Suppressor macrophage (primary cell): ENCODE data around the gene CENPP.

Experiments
- DNase-seq, 4 experiments: peaks; one replicate each; pipeline ENCODE4 v3.0.0-alpha.2; 2020 to 2022

The CENPP gene

DNA sequence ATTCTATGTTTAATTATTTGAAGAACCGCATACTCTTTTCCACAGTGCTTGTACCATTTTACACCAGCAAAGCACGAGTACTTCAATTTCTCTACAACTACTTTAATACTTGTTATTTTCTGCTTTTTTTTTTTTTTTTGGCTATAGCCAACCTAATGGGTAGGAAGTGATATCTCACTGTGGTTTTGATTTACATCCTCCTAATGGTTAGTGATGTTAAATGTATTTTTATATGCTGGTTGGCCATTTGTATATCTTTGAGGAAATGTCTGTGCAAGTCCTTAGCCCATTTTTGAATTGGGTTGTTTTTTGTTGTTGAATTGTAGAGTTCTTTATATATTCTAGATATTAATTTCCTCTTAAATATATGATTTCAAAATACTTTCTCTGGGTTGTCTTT, 56.0 kb downstream of the CENPP start:
- no peak for DNase-seq

DNA sequence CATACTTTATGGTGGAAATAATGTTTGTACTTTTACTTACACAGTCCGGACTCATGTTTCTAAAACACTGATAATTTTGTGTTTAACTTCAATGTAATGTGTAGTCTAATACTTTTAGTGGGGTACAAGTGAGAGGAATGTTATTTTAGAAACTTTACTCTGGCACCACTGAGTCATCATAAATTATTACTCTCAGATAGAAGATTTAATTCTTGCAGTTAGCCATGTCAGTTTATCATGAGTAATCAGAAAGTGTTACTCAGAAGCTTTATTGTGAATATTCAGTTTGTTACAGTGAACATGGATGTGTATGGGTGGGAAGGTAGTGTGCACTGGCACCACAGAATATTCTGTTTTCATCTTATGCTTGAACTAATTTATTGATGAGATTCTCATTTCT, 58.6 kb downstream of the CENPP start:
- no peak for DNase-seq

DNA sequence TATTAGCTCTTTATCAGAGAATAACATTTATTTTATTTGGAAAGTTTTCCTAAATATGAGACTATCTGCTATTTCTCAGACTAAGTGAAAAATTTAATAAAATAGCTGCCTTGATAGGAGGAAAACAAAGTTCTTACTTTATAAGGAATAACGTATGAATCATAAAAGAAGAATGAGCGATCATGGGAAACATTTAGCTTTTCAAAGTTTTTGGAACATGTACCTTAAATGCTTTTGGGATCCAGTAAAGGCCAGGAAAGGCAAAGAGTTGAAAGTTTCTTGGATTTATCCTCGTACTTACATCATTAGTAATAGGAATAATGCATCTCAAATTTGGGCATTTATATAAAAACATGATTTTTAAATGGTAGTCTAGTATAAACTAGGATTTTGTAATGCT, 59.2 kb downstream of the CENPP start:
- no peak for DNase-seq

DNA sequence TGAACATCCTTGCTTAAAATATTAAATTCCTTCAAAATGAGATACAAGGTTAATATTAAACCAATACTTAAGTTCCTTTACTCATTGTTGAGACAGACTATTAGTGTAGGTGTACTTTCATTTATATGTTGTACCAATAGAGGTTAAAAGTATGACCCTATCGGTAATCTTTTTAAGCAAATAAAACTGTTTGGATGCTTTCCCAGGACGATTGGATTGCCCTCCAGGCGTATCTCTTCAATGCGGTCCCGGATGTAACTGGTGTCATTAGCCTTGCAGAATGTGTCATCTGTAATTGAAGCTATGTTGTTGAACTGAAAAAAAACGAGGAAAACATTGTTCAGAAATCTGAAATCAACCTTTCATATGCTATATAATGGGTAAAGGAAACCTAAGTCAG, 59.7 kb downstream of the CENPP start:
- DNase-seq = no peak

DNA sequence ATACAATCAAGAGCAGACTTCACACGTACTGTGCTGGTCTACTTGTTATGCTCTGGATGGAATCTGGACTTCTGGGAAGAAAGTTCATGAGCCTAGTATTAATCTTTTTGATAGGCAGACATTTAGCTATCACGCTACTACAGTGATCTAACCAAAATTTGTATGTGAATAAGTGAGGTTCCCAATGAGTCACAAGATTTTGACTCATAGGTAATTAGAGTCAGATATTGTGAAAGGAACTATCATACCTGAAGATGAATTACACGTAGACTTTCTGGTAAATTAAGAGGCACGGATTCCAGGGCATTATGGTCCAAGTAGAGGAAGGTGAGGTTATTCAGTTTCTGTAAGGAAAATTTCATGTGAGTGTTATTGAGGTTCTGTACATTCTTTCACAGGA, 60.2 kb downstream of the CENPP start:
- DNase-seq = no peak

DNA sequence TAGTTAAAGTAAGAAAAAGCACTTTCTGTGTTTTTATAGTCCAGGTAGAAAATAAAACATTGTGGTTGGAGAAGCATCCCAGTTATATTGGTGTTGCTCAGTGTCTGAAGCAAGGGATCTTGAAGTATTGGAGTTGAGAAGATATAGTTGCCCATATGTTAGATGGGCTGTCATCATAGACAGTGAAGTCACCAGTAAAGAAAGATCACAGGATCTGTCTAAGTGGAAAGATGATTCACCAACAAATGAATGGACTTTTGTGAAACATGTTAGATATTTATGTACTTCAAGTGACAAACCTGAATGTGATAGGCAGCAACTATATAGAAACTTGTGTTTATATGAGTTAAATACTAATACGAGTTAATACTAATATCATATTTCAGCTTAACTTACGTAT, 66.9 kb downstream of the CENPP start:
- peak in 2 of 4 experiments; percentile 20 to 31 for DNase-seq

DNA sequence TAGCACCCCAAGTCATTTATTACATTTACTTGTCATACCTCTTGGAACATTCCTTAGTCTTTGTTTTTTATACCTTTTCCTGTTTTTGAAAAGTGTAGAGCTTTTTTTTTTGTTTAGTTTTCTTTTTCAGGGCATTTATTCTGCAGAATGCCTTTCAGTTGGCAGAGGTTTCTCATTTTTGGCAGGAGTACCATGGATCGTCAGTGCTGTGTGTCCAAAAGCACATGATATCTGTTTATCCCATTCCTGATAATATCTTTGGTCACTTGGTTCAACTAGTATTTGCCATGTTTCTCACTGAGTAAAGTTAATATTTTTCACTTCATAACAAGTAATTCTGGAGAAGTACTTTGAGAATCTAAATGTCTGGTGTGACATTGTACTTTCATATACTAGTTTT, 67.9 kb downstream of the CENPP start:
- no peak for DNase-seq

DNA sequence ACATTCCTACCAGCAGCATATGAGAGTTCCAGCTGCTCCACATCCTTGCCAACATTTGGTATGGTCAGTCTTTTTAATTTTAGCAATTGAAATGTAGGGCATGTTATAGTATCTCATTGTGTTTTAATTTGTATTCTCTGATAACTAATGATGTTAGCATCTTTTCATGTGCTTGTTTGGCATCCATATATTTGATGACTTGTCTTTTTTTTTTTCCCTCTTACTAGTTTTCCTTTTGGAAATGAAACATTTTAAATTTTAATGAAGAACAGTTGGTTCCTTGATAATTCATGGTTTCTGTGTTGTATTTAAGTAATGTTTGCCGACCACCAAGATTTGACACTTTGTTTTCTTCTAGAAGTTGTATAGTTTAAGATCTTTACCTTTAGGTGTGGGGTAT, 69.9 kb downstream of the CENPP start:
- DNase-seq = no peak

DNA sequence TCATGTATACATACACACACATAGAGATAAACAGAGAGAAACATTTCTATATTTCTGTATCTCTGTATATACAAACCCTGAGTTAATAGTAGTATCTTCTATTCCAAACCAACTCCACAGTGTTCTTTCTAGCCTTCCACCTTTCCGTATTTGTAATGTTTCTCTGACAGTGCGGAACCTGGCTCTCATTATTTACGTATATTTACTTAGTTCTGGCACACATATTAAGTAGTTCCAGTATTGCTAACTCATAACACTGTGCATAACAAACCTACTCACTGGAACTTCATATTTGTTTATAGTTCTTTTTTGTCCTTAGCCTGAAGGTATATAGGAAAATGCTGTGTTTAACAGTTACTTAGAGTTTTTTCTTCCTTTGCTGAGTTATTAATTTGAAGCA, 72.1 kb downstream of the CENPP start:
- no peak for DNase-seq

DNA sequence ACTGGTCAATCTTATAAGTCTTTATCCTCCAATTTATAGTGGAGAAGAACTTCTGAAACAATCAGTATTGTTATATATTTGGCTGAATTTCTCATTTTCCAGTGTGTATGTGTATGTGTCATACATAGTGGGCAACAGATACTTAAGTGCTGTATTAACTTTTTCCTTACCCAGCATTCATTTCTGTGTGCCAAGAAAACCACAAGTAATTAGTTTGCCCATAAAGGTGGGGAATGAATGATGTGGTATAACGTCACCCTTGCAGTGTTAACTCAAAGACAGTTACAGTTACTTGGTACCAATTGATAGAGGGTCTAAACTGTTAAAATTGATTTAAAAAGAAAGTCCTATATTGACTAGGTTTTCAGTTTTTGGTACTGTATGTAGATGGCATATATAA, 76.6 kb downstream of the CENPP start:
- no peak for DNase-seq

DNA sequence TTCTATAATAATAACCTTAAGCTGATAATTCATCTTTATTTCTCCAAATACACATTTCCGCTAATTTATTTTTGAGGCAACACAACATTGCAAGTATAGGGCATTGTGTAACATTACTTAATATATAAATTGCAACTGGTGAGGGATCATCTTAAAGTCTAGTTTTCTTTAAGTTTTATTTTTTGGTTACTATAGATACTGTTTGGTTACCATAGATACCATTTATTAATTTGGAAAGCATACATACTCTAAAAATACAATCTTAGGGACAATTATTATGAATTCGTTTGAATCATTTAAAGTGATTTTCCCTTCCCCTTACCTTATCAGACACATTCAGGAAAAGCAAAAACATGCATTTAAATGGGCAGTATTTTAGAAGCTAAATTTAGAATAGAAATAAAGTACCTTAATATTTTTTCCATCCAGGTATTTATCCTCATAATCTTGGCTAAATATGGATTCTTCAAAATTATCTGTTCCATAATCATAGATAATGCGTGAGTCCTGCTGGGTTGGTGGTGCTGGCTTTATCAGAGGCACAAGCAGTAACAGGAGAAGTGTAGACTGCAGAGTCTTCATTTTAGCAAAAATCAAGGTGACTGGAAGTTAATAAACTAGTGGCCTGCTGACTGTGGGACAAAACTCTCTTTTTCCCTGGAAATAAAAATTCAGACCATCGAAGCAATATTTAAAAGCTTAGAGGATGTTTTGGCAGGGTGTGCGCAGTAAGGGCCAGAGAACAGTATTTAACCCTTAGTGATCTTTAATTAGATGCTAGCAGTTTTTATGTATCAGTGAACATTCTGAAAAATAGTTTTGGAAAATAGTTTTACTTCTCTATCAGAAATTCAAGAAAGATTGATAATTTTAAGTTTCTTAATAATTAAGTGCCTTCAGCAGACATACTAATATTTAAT, 77.3 kb downstream of the CENPP start:
- no peak for DNase-seq

DNA sequence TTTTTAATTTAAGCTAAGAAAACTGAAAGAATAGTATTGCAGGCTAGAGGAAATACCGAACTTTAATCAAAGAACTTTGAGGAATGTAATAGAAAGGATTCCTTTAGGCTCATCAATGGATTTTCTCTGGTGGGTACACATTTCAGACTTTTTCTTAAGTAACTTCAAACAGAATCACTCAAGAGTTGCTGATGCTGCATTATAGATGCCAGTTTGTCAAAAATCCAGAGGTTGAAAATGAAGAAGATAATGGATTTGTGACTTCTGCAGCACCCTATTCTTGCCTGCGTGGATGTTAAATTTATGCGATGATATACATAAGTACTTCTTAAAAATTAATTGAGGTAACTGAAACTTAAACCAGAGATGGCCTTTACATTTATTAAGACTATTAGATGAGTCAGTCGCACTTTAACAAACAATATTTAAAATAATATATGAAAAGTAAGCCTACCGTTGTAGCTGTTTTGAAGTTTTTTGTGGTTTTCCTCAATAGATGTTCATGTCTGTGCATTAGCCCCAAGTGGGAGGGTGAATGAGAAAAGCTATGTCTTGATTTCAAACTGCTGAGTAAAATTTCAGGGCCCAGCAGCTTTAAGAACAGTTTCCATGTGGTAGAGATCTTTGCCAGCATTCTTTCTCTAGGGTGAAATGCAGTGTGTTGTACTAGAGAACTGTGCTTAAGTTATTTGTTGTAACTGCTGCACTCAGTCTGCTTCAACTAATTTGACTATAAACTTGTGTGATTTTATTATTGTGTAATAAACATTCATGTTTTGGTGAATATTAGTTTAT, 78.5 kb downstream of the CENPP start, which contains the start of gene OGN:
Gene OGN, minus strand, starts transcription at position 537 of the 795 bp plus-strand sequence. CDS start 1,171 bp downstream, outside the sequence.
- DNase-seq = no peak

DNA sequence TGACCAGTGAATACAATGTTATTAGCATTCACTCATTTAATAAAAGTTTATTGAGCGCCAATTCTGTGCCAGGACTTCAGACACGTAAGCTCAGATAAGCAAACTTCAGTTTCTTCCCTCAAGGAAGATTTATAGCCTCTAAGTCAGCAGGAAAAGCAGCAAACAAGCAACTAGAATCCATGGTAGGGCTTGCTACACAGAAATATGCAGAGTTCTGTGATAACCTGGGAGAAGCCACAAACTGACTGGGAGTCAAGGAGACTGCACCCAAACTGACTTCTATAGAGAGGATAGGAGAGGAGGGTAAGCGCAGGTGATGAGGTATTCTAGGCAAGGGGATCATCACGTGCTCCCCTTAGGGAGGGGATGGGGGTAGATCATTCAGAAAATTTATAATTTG, 80.1 kb downstream of the CENPP start:
- DNase-seq = no peak

DNA sequence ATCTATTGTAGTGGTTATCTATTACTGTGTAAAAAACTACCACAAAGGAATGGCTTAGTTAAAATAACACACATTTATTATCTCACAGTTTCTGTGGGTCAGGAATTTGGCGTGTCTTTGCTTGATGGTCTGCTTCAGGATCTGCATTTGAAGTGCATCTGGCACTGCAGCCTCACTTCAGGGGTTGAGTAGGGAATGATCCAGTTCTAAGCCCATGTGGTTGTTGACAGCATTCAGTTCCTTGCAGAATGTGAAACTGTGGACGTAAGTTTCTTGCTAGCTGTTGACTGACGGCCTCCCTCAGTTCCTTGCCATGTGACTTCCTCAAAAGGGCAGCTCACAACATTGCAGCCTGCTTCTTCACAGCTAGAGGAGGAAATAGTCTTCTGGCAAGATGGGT, 80.7 kb downstream of the CENPP start:
- peak; percentile 82 to 92 (median 90) for DNase-seq

DNA sequence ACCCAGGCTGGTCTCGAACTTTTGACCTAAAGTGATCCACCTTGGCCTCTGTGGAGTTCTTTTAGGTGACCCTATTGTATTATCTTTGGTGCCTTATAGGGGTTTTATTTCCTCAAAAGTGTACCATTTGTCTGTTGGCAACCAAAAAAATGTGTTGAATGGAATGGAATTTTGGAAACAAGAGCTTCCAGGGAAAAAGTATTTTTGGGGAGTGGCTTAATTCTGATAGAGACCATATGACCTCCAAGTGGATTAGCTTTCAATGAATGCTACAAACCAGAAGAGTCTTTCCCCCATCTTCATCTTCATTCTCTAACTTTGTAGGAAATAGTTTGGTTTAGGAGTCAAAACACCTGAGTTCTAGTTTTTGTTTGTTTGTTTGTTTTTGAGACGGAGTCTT, 82.1 kb downstream of the CENPP start:
- DNase-seq = no peak

DNA sequence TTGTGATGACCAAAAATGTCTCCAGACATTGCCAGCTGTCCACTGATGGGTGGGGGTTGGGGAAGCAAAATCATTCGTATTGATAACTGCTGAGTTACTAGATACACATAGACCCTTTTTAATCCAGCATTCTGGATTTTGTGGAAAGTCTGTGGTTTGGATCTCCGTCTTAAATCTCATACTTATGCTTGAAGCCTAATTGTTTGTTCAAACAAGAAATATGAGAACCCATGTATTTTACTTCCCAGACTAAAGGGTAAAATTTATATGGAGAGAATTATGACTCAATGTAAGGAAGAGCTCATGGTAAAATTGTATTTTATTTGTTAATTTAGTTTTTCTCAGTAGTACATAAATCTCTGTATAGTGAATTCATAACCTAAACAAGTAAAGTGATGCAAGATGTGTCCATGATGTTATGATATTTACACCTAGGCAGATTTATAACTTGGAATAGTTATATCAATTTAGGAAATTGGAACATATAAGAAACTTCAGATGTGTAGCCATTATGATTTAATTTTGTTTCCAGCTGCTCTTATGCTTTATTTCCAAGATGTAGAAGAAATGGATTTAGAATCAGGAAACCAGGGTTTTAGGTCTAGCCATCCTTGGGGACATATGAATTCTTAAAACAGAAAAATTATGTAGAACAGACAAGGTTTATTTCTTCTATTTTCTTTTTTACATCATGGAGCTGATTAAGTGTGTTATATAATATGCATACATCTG, 83.2 kb downstream of the CENPP start:
- no peak for DNase-seq

DNA sequence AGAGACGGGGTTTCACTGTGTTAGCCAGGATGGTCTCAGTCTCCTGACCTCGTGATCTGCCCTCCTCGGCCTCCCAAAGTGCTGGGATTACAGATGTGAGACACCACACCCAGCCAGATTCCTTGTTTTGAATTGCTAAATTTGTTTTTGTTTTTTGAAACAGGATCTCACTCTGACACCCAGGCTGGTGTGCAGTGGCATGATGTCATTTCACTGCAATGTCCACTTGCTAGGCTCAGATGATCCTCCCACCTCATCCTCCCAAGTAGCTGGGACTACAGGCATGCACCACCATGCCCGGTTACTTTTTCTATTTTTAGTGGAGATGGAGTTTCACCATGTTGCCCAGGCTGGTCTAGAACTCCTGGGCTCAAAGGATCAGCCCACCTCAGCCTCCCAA, 85.4 kb downstream of the CENPP start:
- peak; percentile 13 to 60 (median 56) for DNase-seq

DNA sequence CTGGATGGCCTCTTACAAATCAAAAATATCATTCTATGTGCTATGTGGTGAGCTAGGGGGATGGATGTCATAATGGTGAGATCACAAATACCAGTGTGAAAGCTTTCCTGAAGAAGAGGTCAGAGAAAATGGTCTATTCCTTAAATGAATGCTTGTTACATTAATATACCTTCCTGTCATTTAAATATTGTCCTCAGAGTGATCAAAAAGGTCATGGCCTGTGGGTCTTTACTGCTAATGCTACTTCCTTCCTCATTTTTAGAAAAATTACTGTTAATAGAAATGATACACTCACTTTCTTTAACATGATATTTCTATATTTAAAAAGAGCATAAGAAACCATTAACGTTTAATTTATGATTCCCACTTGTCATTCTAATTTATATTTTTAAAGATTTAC, 88.8 kb downstream of the CENPP start:
- peak in 2 of 4 experiments; percentile 31 to 39 for DNase-seq

DNA sequence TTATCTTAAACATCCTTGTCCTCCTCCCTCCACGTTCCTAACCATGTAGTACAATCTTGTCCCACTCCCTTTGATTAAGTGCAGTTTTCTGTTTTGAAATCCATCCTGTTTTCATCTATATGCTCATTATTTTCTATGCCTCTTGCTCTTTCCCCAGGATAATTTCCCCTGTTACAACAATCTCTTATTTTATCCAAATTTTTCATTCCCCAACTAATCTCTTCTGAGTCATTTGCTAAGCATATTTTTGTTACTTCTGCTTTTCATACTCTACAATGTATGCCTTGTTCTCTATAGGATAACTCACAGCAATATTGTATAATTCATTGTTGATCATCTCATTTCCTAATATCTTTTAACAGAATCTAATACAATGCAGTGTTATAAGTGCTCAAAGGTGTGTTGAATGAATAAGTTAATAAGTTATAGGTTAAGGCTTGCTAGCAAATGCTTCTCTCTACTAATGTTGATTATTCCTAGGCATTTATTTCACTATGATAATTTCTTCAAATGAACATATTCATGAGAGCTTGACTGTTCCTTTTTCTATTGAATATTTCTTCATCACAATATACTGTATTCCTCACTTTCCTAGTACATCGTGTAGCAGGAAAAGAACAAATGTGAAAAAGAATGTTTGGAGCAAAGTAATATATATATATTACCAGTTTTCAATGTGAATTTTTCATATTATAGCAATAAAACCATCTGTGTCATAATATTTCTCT, 97.0 kb downstream of the CENPP start:
- DNase-seq = peak in 2 of 4 experiments; percentile 30 to 42

DNA sequence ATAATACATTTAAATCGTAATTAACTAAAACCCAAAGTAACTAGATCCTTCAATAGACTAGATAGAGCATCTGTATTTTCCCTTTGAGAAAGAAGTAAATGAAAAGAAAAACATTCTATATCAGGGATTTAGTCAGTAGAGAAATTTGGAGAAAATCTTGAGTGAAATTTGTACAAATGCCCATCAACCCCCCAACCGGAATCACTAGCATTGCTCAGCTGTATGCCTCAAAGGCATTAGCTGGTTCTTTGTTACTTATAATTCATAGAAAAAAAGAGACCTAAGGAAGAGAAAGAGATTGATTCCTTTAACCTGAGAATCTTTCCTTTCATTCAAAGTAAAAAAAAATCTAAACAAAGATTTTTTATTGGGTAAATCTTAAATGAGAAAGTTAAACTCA, 97.9 kb downstream of the CENPP start:
- DNase-seq = no peak

DNA sequence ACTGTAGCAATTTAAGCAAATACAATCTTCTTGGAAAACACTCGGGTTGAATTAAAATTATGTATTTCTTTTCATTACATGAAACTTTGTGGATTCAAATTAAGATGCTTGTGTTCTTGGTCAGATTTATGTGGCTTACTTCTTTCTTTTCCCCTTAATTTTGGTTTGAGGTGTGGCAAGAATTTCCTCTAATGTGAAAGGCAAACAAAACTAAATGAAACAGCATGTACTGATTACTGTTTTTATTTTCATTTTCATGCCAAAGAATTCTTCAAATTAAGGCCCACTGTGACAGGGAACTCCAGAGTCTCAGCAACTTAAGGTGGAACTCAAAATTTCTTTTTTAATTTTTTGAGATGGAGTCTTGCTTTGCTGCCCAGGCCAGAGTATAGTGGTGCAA, 98.6 kb downstream of the CENPP start, which contains the start of gene OMD:
Gene OMD, minus strand, starts transcription at position 132 of the 400 bp plus-strand sequence. CDS start 6,913 bp downstream, outside the sequence.
- DNase-seq = no peak

DNA sequence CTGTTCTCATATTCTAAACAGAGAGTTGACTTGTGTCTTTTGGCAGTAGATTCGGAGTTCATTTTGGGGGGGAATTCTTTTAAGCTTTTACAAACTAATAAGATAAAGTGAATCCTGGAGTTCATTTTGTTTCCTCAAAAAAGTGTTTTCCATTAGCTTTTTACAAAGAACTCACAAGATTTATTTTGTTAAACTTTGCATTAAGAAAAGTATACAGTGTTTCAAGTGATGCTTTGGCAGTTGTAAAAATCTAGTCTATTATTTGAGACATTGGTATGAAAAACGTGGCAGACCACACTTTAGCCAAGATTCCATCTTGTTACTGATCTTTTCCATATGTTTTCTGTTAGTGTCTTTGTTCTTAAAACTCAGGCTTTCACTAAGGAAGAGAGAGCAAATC, 99.7 kb downstream of the CENPP start:
- DNase-seq = no peak
